ENCODE results near the gene MAMLD1. TPM values are rescaled to one million over a fixed set of nuclear protein-coding genes. Genes with fewer than 3 reads are reported as not detected.
"Not testable (repeated sequence)": the region's sequence is repeated elsewhere in the genome, so short reads cannot be mapped to it uniquely, and the experiment has no call there.

The MAMLD1 gene
- total RNA-seq, 1 donor from 2014 or later, result 0.25 TPM

DNA sequence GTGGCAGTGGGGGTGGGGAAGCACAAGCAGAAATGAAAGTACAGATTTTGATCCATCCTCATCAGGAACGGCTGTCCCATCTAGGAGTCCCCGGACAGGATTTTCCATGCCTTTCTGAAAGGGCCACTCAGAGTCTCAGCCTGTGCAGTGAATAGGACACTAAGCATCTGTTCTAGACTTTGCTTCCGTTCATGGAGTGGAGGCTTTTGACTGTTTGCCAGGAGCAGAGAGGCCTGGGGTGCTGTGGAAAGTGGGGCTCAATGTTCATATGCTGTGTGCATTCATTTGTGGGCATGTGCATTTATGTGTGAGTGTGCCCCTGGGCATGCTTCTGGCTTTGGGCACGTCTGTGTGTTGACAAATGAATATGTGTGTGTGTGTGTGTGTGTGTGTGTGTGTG is 25.6 kb upstream of the MAMLD1 start:
- H3K27ac Mint-ChIP-seq (ENCODE audit: unreplicated experiment), result no peak overlapping the region
- peaks cover 2% of the 10 kb centered on the region for H3K27me3 Mint-ChIP-seq (ENCODE audit: unreplicated experiment)
- H3K4me3 Mint-ChIP-seq (ENCODE audit: unreplicated experiment), result no peak overlapping the region
- H3K9me3 Mint-ChIP-seq (ENCODE audit: unreplicated experiment), result no peaks in the 10 kb centered on the region
- TF ChIP-seq, protein P1, sequence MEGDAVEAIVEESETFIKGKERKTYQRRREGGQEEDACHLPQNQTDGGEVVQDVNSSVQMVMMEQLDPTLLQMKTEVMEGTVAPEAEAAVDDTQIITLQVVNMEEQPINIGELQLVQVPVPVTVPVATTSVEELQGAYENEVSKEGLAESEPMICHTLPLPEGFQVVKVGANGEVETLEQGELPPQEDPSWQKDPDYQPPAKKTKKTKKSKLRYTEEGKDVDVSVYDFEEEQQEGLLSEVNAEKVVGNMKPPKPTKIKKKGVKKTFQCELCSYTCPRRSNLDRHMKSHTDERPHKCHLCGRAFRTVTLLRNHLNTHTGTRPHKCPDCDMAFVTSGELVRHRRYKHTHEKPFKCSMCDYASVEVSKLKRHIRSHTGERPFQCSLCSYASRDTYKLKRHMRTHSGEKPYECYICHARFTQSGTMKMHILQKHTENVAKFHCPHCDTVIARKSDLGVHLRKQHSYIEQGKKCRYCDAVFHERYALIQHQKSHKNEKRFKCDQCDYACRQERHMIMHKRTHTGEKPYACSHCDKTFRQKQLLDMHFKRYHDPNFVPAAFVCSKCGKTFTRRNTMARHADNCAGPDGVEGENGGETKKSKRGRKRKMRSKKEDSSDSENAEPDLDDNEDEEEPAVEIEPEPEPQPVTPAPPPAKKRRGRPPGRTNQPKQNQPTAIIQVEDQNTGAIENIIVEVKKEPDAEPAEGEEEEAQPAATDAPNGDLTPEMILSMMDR (IDR thresholded peaks at IDR 0.05; ENCODE audit: partially characterized antibody, unreplicated experiment), result no peak
- DNase-seq, result no peak
- H3K4me1 Mint-ChIP-seq (ENCODE audit: low read depth, unreplicated experiment), result no peaks in the 10 kb centered on the region
- H3K36me3 Mint-ChIP-seq (ENCODE audit: unreplicated experiment), result no peaks in the 10 kb centered on the region

DNA sequence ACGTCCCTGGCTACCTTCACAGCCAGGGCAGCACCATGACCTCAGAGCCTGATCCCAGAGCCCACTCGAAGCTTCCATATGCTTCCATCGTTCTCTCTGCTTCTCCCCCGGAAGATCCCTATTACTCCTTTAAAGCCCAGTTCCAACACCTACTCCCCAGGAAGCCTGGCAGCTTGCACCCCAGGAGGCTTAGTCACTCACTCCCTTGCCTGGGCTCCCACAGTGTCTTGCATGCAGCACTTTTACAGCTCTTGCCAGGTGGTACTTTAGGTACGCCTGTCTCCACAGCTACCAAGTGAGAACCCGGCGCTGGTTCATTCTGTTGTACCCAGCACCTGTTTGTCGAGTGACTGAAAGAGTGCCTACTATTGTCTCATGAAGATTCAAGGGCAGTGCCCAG is 24.5 kb upstream of the MAMLD1 start:
- no peaks in the 10 kb centered on the region for H3K4me1 Mint-ChIP-seq (ENCODE audit: low read depth, unreplicated experiment)
- TF ChIP-seq, protein P1 (IDR thresholded peaks at IDR 0.05; ENCODE audit: partially characterized antibody, unreplicated experiment), result no peak
- no peak overlapping the region for H3K4me3 Mint-ChIP-seq (ENCODE audit: unreplicated experiment)
- DNase-seq, result no peak
- no peaks in the 10 kb centered on the region for H3K36me3 Mint-ChIP-seq (ENCODE audit: unreplicated experiment)
- H3K27me3 Mint-ChIP-seq (ENCODE audit: unreplicated experiment), result peaks cover 2% of the 10 kb centered on the region
- H3K9me3 Mint-ChIP-seq (ENCODE audit: unreplicated experiment), result no peaks in the 10 kb centered on the region
- H3K27ac Mint-ChIP-seq (ENCODE audit: unreplicated experiment), result no peak overlapping the region

DNA sequence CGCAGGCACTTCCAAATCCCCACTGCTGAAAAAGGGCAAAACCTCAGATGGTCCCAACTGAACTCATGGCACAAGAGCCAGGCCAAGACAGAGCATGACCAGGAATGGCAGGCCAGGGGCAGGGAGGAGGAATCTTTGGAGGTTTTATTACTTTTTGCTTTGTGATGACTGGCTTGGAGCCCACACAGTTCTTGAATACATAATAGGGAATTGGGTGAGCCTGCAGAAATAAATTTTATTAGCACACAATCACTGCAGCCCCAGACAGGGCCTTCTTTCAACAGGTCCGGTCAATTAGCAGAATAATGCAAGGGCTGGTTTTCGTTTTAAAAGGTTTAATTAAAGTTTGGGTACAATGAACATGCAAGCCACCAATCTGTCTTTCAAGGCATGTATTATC is 23.4 kb upstream of the MAMLD1 start:
- no peaks in the 10 kb centered on the region for H3K9me3 Mint-ChIP-seq (ENCODE audit: unreplicated experiment)

DNA sequence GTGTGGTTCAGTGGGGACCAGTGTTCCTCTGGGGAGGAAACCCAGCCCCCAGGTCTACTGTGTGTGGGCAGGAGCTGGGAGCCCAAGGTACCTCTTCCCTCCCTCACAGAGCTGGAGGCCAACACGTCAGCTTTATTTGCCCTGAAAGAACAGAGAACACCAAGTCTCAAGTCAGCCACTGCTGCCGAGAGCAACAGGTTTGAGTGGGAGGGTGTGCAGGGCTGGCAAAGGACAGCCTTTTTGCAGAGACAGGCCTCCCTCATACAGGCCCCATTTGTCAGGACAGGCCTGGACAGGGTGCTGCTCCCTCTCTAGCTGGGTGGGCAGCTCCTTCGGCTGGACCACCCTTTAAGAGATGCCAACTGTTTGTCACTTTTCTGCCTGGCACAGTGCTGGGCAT is 22.8 kb upstream of the MAMLD1 start:
- not testable (repeated sequence) for H3K4me1 Mint-ChIP-seq (ENCODE audit: low read depth, unreplicated experiment); H3K9me3 Mint-ChIP-seq (ENCODE audit: unreplicated experiment); H3K27ac Mint-ChIP-seq (ENCODE audit: unreplicated experiment); H3K27me3 Mint-ChIP-seq (ENCODE audit: unreplicated experiment); H3K4me3 Mint-ChIP-seq (ENCODE audit: unreplicated experiment); DNase-seq; H3K36me3 Mint-ChIP-seq (ENCODE audit: unreplicated experiment)

More for the DNA sequence above, 23.4 kb upstream of the MAMLD1 start:
- no peak overlapping the region for H3K27ac Mint-ChIP-seq (ENCODE audit: unreplicated experiment)
- TF ChIP-seq, protein P1 (IDR thresholded peaks at IDR 0.05; ENCODE audit: partially characterized antibody, unreplicated experiment), result no peak
- peaks cover 2% of the 10 kb centered on the region for H3K27me3 Mint-ChIP-seq (ENCODE audit: unreplicated experiment)
- no peaks in the 10 kb centered on the region for H3K4me1 Mint-ChIP-seq (ENCODE audit: low read depth, unreplicated experiment)
- H3K36me3 Mint-ChIP-seq (ENCODE audit: unreplicated experiment), result no peaks in the 10 kb centered on the region
- no peak overlapping the region for H3K4me3 Mint-ChIP-seq (ENCODE audit: unreplicated experiment)
- no peak for DNase-seq

DNA sequence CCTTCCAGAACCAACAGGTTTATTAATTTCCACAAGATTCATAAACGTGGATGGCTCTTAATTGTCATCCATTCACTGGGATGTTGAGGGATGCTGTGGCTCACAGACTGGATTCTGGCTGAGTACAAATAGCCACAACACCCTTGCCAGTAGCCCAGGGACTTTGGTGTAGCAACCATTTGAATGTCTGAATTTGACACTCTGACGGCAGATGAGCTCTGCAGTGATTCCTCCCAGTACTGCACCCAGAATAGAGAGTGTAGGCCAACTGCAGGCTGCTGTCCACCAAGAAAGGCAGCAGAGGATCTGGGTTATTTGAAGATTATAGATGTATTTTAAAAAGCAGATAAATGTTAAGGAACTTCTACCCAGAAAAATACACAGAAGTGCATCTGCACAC is 15.6 kb upstream of the MAMLD1 start:
- H3K4me1 Mint-ChIP-seq (ENCODE audit: low read depth, unreplicated experiment), result no peaks in the 10 kb centered on the region
- H3K27ac Mint-ChIP-seq (ENCODE audit: unreplicated experiment), result no peak overlapping the region
- DNase-seq, result no peak
- TF ChIP-seq, protein P1 (IDR thresholded peaks at IDR 0.05; ENCODE audit: partially characterized antibody, unreplicated experiment), result no peak
- H3K4me3 Mint-ChIP-seq (ENCODE audit: unreplicated experiment), result no peak overlapping the region
- no peaks in the 10 kb centered on the region for H3K27me3 Mint-ChIP-seq (ENCODE audit: unreplicated experiment)
- H3K36me3 Mint-ChIP-seq (ENCODE audit: unreplicated experiment), result no peaks in the 10 kb centered on the region
- H3K9me3 Mint-ChIP-seq (ENCODE audit: unreplicated experiment), result no peaks in the 10 kb centered on the region

DNA sequence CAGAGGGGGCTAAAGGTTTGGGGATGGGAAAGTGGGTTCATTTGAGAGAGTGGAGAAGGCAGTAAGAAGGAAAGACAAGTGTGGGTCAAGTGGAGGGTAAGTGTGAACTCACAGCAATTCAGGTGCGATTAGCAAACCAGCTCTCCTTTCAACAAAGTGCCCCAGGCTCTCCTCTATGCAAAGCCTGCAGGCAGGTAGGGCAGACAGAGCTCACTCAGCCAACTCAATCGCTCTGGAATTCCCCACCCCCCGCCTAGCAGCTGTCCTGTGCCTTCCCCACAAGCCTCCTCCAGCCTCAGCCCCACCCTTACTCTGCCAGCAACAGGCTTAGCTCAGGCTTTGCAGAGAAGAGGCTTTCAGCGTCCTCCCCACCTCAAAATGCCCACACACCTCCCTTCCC is 14.8 kb upstream of the MAMLD1 start:
- H3K4me1 Mint-ChIP-seq (ENCODE audit: low read depth, unreplicated experiment), result no peaks in the 10 kb centered on the region
- H3K9me3 Mint-ChIP-seq (ENCODE audit: unreplicated experiment), result no peaks in the 10 kb centered on the region
- H3K27me3 Mint-ChIP-seq (ENCODE audit: unreplicated experiment), result no peaks in the 10 kb centered on the region
- H3K4me3 Mint-ChIP-seq (ENCODE audit: unreplicated experiment), result no peak overlapping the region
- no peak for DNase-seq
- no peaks in the 10 kb centered on the region for H3K36me3 Mint-ChIP-seq (ENCODE audit: unreplicated experiment)
- TF ChIP-seq, protein P1 (IDR thresholded peaks at IDR 0.05; ENCODE audit: partially characterized antibody, unreplicated experiment), result no peak
- H3K27ac Mint-ChIP-seq (ENCODE audit: unreplicated experiment), result no peak overlapping the region
